GM13976 (cell line): ENCODE results near the gene CFAP20.

Experiments
- DNase-seq: peaks from one replicate; pipeline ENCODE4 v3.0.0; 2012; ENCODE audit warnings: low spot score
- CTCF ChIP-seq: IDR thresholded peaks from 2 replicates; pipeline ENCODE4 v1.5.1; 2012; ENCODE audit warnings: borderline replicate concordance, mild to moderate bottlenecking; ENCODE audit not compliant: insufficient read depth; ENCODE audit errors: extremely low read depth, missing control alignments, control extremely low read depth
- in situ Hi-C: fragments of 300-500 bp; cut with MboI; formaldehyde crosslinking; loops from one replicate; pipeline ENCODE4 v1.12.0; 2022; ENCODE audit warnings: low sequenced_read_pairs, mixed read lengths, inconsistent platforms; ENCODE audit not compliant: unreplicated experiment

Gene CFAP20

GRCh38 chr16:58148099-58148498, 18.9 kb upstream of the CFAP20 start:
- no peak for TF ChIP-seq CTCF
- in situ Hi-C loops: no loop called here
- DNase-seq: no peak

DNA sequence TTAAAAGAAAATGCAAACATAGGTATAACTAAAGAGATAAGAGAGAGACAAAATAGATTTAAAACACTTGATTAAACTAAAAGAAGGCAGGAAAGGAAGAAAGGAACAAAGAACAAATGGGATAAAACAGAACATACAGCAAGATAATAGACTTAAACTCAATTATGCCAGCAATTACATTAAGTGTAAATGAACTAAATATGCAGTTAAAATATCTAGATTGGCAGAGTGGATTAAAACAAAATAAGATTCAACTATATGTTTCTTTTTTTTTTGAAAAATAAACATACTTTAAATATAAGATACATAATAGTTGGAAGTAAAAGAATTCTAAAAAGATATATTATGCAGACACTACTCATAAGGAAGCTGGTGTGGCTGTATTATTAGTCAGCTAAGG, 9.7 kb upstream of the CFAP20 start:
- DNase-seq: no peak
- no peak for TF ChIP-seq CTCF
- in situ Hi-C loops: no loop called here

- in situ Hi-C loops: no loop called here
- no peak for TF ChIP-seq CTCF
- DNase-seq: no peak
These were observed 8.4 kb upstream of the CFAP20 start for GRCh38 chr16:58137581-58137980.

DNA sequence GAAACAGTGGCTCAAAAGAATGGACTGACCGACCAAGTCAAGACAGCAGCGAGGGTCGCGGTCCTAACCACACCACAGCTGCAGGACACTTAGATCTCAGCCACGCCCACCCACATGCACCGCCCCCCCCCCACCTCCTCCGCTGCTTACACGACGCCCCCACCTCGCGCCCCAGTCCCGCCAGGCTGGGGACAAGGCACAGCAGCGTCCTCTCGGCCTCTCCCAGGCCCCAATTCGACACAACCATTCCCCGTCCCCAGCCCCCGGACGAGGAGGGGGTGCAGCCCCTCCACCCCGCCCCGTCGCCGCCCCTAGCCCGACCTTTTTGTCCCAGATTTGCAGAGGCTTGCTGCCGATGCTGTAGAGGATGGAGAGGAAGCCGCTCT, 477 bp downstream of the CFAP20 start:
- TF ChIP-seq CTCF: no peak
- DNase-seq: no peak
- in situ Hi-C loops: loop anchor here (10.0 kb wide), 1 partner anchor 114 kb away; no protein-coding TSS in a partner anchor

DNA sequence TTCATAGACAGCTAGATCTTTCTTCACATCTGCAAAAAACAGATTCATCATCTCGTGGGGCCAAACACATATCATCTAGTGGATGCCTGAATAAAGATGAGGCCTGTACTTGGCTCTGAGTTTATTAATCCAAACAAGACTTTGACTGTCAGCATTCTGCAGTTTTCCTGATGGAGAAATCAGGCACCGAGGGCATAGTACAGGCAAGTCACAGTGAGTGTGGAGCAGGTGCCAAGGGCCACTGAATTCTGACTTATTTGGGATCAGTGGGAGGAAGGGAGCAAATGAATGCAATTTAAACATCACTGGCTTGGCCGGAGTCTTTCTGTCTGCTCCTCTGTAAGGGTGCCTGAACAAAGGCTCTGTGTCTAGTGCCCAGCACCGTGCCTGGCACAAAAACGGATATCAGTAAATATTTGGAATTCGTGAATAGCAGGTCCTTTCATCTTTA, 975 bp downstream of the CFAP20 start:
- DNase-seq: no peak
- in situ Hi-C loops: loop anchor here (10.0 kb wide), 1 partner anchor 113 kb away; no protein-coding TSS in a partner anchor
- no peak for TF ChIP-seq CTCF

DNA sequence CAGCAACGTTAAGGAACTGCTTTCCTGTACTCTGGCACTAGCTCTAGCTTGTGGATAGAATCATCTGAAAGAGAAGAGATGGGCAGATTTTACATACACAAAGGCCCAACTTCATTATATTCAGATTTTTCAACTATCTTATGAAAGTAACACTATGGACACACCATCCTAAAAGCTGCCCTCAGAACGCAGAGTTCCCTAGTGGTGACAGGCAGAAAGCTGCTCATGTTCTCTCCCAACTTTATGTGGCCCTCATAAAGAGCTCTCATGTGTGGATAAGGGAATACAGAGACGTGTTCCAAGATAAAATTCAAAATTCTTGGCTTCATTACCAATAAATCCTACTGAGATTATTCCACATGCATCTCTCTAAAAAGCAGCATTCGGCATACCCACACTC, 1.5 kb downstream of the CFAP20 start:
- TF ChIP-seq CTCF: no peak
- in situ Hi-C loops: loop anchor here (10.0 kb wide), 1 partner anchor 113 kb away; no protein-coding TSS in a partner anchor
- DNase-seq: no peak
